ENCODE data around the gene SLC17A7.

Gene SLC17A7

GRCh38 chr19:49383599-49383998, 57.7 kb downstream of the SLC17A7 start:
- peaks cover 4% of the 10 kb centered on the region; the same call in 1 of the 2 replicates for H3F3A ChIP-seq (ENCODE audit: control insufficient read depth, insufficient read depth)

GRCh38 chr19:49382639-49383038, 58.7 kb downstream of the SLC17A7 start:
- Histone ChIP-seq H3K4me1 (ENCODE audit: control insufficient read depth, low read length) (peaks cover 13% of the 10 kb centered on the region), H3F3A (ENCODE audit: control insufficient read depth, insufficient read depth) (peaks cover 4% of the 10 kb centered on the region; the same call in 1 of the 2 replicates), H3K4me2 (ENCODE audit: low read length) (no peak overlapping the region), H3K9me2 (replicated peaks; ENCODE audit: control insufficient read depth, low read length) (no peaks in the 10 kb centered on the region), H3K9me3 (ENCODE audit: control insufficient read depth, insufficient read depth, low read length) (no peaks in the 10 kb centered on the region), H4K20me1 (ENCODE audit: control insufficient read depth, insufficient read depth, low read depth, low read length) (no peaks in the 10 kb centered on the region), H3K4me3 (ENCODE audit: low read length) (no peak overlapping the region), H3K27me3 (ENCODE audit: control insufficient read depth, low read length) (no peaks in the 10 kb centered on the region), H3K36me3 (ENCODE audit: control insufficient read depth, low read length) (no peaks in the 10 kb centered on the region), H3K27ac (ENCODE audit: low read depth, low read length) (no peak overlapping the region), H3K79me2 (ENCODE audit: control insufficient read depth, low read length) (no peaks in the 10 kb centered on the region)
- TF ChIP-seq EZH2phosphoT487 (IDR thresholded peaks at IDR 0.05; ENCODE audit: borderline replicate concordance, low read length), result no peak

More at GRCh38 chr19:49383599-49383998, 57.7 kb downstream of the SLC17A7 start:
- no peak overlapping the region for H3K4me3 ChIP-seq (ENCODE audit: low read length)
- TF ChIP-seq CTCF (IDR thresholded peaks at IDR 0.05; ENCODE audit: low read depth, low read length, poor library complexity, severe bottlenecking), result no peak
- no peak for TF ChIP-seq EZH2phosphoT487 (IDR thresholded peaks at IDR 0.05; ENCODE audit: borderline replicate concordance, low read length)
- no peaks in the 10 kb centered on the region for H3K79me2 ChIP-seq (ENCODE audit: control insufficient read depth, low read length)
- H3K27ac ChIP-seq (ENCODE audit: low read depth, low read length), result no peak overlapping the region
- H3K9me2 ChIP-seq (replicated peaks; ENCODE audit: control insufficient read depth, low read length), result no peaks in the 10 kb centered on the region
- no peaks in the 10 kb centered on the region for H3K9me3 ChIP-seq (ENCODE audit: control insufficient read depth, insufficient read depth, low read length)
- no peaks in the 10 kb centered on the region for H3K36me3 ChIP-seq (ENCODE audit: control insufficient read depth, low read length)
- H3K4me1 ChIP-seq (ENCODE audit: control insufficient read depth, low read length), result peaks cover 23% of the 10 kb centered on the region
- H3K4me2 ChIP-seq (ENCODE audit: low read length), result no peak overlapping the region
- no peaks in the 10 kb centered on the region for H4K20me1 ChIP-seq (ENCODE audit: control insufficient read depth, insufficient read depth, low read depth, low read length)
- H3K27me3 ChIP-seq (ENCODE audit: control insufficient read depth, low read length), result no peaks in the 10 kb centered on the region

GRCh38 chr19:49380391-49380790, 60.9 kb downstream of the SLC17A7 start:
- TF ChIP-seq CTCF (IDR thresholded peaks at IDR 0.05; ENCODE audit: low read depth, low read length, poor library complexity, severe bottlenecking), result no peak
- no peak for TF ChIP-seq EZH2phosphoT487 (IDR thresholded peaks at IDR 0.05; ENCODE audit: borderline replicate concordance, low read length)
- H4K20me1 ChIP-seq (ENCODE audit: control insufficient read depth, insufficient read depth, low read depth, low read length), result no peaks in the 10 kb centered on the region
- 0 out of 2 replicates have a peak, but pooled peaks cover 3% of the 10 kb centered on the region for H3K4me1 ChIP-seq (ENCODE audit: control insufficient read depth, low read length)

More at GRCh38 chr19:49380391-49380790, 60.9 kb downstream of the SLC17A7 start:
- Histone ChIP-seq H3K79me2 (ENCODE audit: control insufficient read depth, low read length) (no peaks in the 10 kb centered on the region), H3F3A (ENCODE audit: control insufficient read depth, insufficient read depth) (no peaks in the 10 kb centered on the region), H3K27me3 (ENCODE audit: control insufficient read depth, low read length) (0 out of 2 replicates have a peak, but pooled peaks cover 3% of the 10 kb centered on the region), H3K9me2 (replicated peaks; ENCODE audit: control insufficient read depth, low read length) (no peaks in the 10 kb centered on the region), H3K36me3 (ENCODE audit: control insufficient read depth, low read length) (no peaks in the 10 kb centered on the region), H3K9me3 (ENCODE audit: control insufficient read depth, insufficient read depth, low read length) (no peaks in the 10 kb centered on the region), H3K27ac (ENCODE audit: low read depth, low read length) (no peak overlapping the region), H3K4me3 (ENCODE audit: low read length) (no peak overlapping the region), H3K4me2 (ENCODE audit: low read length) (no peak overlapping the region)
